Naive thymus-derived CD8-positive, alpha-beta T cell (primary cell): ENCODE results near the gene TBX15. TPM values are rescaled to one million over a fixed set of nuclear protein-coding genes. Genes with fewer than 3 reads are reported as not detected.

Experiments
- ATAC-seq, 2 donors: fragments of 150-1000 bp; cut with Tn5 transposase in 1 of 2; sonication (Bioruptor Pico), chemical (Tn5 transposase) in 1 of 2; 1 replicate in 1 of 2; 2 replicates in 1 of 2; pipeline ENCODE4 v1.10.0; 2021; ENCODE audit warnings: mild to moderate bottlenecking in 2 of 2, moderate library complexity in 2 of 2
- POLR2A ChIA-PET: fragments of 350-600 bp; sonication (Branson Sonifier 250); formaldehyde crosslinking; loops from one replicate; lab custom pipeline; 2021; ENCODE audit warnings: antibody characterized with exemption; lab: Charles Lee
- DNase-seq, 10 donors: peaks; one replicate each; pipeline versions ENCODE4 v3.0.0 to v3.0.0-alpha.2; 2020 to 2022
- H3K27ac Mint-ChIP-seq, 10 donors: one replicate each; pipeline ENCODE4 v1.8.0; 2020 to 2022; ENCODE audit warnings: mild to moderate bottlenecking in 10 of 10, mixed read lengths in 10 of 10, moderate library complexity in 4 of 10, inconsistent platforms in 1 of 10
- H3K27me3 Mint-ChIP-seq, 5 donors: one replicate each; pipeline ENCODE4 v1.8.0; 2021 to 2022; ENCODE audit warnings: mixed read lengths in 5 of 5
- H3K36me3 Mint-ChIP-seq, 3 donors: one replicate each; pipeline ENCODE4 v1.8.0; 2020 to 2022; ENCODE audit warnings: mixed read lengths in 3 of 3, mild to moderate bottlenecking in 2 of 3, inconsistent platforms in 1 of 3
- H3K4me1 Mint-ChIP-seq, 4 donors: one replicate each; pipeline ENCODE4 v1.8.0; 2021 to 2022; ENCODE audit warnings: mixed read lengths in 4 of 4
- H3K4me3 Mint-ChIP-seq, 10 donors: one replicate each; pipeline ENCODE4 v1.8.0; 2020 to 2022; ENCODE audit warnings: mild to moderate bottlenecking in 10 of 10, mixed read lengths in 10 of 10, moderate library complexity in 6 of 10, inconsistent platforms in 1 of 10
- H3K9me3 Mint-ChIP-seq, 9 donors: one replicate each; pipeline ENCODE4 v1.8.0; 2020 to 2022; ENCODE audit warnings: mixed read lengths in 9 of 9, mild to moderate bottlenecking in 3 of 9, inconsistent platforms in 1 of 9, moderate library complexity in 1 of 9
- polyA plus RNA-seq, 3 donors: library from polyadenylated mRNA; unstranded; fragments of 300-500 nt; fragmentation: Illumina TruSeq; gene quantifications; one replicate each; pipeline ENCODE4 v1.2.3, GENCODE V29; 2021
- total RNA-seq, 8 experiments: library from RNA in 2 of 8; stranded (reverse) in 2 of 8; gene quantifications; one replicate each; pipeline ENCODE4 v1.2.3 and lab custom pipeline; 2021 to 2026

TBX15 gene
- total and polyA plus RNA-seq, 5 experiments from 2014 or later = not detected

DNA sequence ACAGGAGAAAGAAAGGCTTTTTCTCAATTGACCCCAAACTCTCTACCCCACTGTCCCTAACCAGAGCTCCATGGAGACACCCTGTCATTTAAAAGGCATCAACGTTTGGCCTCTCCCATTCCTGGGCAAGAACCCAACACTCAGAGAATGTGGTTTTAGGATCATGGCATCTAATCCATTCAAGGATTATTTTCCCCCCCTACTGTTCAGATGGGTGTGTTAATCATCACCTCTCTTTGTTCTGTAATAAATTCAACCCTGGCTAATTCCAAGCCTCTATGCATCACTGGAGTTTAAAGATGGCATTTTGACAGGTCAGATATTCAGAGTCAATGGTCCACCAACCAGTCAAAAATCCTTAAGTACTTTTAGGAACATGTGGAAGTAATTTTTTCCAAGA, 42.7 kb downstream of the TBX15 start:
- no peak overlapping the region for H3K4me3 Mint-ChIP-seq
- POLR2A ChIA-PET = no interaction called here
- H3K4me1 Mint-ChIP-seq = no peaks in the 10 kb centered on the region
- ATAC-seq (no peak), DNase-seq (no peak)
- no peak overlapping the region for H3K27ac Mint-ChIP-seq
- H3K27me3 Mint-ChIP-seq = peaks cover 0 to 7% (median 2%) of the 10 kb centered on the region in 5 donors
- peaks cover 0 to 17% (median 2%) of the 10 kb centered on the region in 9 donors for H3K9me3 Mint-ChIP-seq
- H3K36me3 Mint-ChIP-seq = no peaks in the 10 kb centered on the region

DNA sequence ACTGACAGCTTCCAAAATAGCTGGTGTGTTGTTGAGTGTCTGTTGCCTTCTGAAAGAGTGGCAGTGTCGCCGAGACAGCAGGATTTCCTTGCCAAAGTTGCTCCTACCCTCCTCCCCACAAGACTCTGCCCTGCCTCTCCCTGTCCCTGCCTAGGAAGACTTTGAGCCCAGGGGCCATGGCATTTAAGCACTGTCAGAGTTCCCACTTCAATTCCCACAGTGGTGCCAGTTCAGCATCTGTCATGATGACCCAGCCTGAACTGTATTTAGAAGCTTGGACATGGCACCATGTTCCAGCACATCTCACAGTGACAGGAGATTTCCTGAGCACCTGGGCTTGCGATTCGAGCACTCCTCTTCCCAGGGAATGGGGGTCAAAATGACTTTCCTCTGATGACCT, 43.6 kb downstream of the TBX15 start:
- H3K4me1 Mint-ChIP-seq = no peaks in the 10 kb centered on the region
- no peak overlapping the region for H3K4me3 Mint-ChIP-seq
- H3K27ac Mint-ChIP-seq = no peak overlapping the region
- ATAC-seq = no peak
- no peak for DNase-seq
- H3K36me3 Mint-ChIP-seq = no peaks in the 10 kb centered on the region
- peaks cover 0 to 17% (median 2%) of the 10 kb centered on the region in 9 donors for H3K9me3 Mint-ChIP-seq
- POLR2A ChIA-PET = no interaction called here
- peaks cover 0 to 7% (median 2%) of the 10 kb centered on the region in 5 donors for H3K27me3 Mint-ChIP-seq

DNA sequence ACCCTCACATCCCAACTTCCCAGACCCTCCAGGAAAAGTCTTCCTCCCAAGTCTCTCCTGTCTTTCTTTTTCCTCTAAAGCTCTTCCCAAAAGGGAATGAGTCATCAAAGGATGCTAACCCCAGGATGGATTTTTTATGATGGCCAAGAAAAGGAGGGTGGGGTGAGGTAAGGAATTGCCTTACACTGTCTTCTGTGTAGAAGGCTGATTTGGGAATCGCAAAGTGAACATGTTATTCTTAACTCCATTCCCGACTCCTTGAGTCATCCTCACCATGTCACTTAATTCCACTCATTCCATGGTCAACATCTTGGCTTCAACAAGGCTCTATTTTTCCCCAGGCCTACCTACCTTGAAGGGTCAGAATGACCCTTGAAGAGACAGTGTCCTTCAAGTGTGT, 44.0 kb downstream of the TBX15 start:
- no peak for ATAC-seq
- H3K4me3 Mint-ChIP-seq = no peak overlapping the region
- no peak for DNase-seq
- H3K9me3 Mint-ChIP-seq = peaks cover 0 to 17% (median 2%) of the 10 kb centered on the region in 9 donors
- H3K36me3 Mint-ChIP-seq = no peaks in the 10 kb centered on the region
- H3K4me1 Mint-ChIP-seq = no peaks in the 10 kb centered on the region
- H3K27me3 Mint-ChIP-seq = peaks cover 0 to 7% (median 2%) of the 10 kb centered on the region in 5 donors
- POLR2A ChIA-PET = no interaction called here
- H3K27ac Mint-ChIP-seq = no peak overlapping the region

DNA sequence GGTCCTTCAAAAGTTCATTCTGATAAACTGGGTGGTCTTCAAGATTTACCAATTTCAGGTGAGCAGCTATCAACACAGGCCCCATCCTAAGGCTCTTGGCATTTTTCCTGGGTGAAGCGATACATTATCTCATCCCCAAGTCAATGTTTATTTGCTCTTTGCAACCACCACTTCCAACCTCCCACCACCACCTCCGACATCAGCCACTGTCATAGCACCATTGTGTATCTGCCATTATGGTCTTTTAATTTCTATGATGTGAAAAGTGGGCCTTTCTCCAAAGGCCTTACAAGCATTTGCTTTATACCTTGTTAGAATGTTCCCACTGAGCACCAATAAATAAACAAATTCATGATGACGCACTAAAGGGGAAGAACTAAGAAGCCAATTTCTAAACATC, 47.2 kb downstream of the TBX15 start:
- no peaks in the 10 kb centered on the region for H3K36me3 Mint-ChIP-seq
- H3K27me3 Mint-ChIP-seq = no peaks in the 10 kb centered on the region
- no peaks in the 10 kb centered on the region for H3K4me1 Mint-ChIP-seq
- POLR2A ChIA-PET = no interaction called here
- DNase-seq (no peak), ATAC-seq (no peak)
- H3K4me3 Mint-ChIP-seq = no peak overlapping the region
- no peak overlapping the region for H3K27ac Mint-ChIP-seq
- peaks cover 0 to 5% (median 0%) of the 10 kb centered on the region in 9 donors for H3K9me3 Mint-ChIP-seq

DNA sequence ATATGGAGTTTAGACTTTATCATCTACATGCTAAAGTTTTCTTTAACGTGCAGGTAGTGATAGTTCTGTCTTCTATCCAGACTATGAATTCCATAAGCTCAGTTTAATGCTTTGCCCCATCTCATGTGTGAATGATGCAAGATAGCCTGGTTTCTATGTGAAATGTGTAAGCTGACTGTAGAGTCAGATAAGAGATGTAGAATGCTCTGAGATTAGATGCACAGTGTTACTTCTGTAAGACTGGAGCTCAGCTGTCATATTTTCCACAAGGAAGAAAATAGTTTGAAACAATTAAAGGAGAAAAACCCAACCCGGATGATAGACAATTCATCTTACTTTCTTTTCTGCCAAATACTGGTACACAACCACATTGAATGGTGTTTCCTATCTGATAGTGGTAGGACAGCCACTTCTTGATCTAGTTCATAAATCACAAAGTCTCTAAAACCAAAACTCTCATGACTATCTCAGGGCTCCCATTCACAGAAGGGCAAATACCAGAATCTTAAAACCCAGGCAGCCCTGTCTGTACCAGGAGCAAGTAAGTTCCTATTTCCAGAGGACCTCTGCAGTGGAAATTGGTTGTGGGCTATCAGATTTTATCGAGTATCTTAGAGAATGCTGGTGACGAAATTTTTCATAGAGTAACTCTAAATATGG, 50.6 kb downstream of the TBX15 start:
- no peaks in the 10 kb centered on the region for H3K4me1 Mint-ChIP-seq
- no peak for ATAC-seq
- POLR2A ChIA-PET = no interaction called here
- peaks cover 0 to 7% (median 0%) of the 10 kb centered on the region in 9 donors for H3K9me3 Mint-ChIP-seq
- H3K27ac Mint-ChIP-seq = no peak overlapping the region
- no peak for DNase-seq
- no peak overlapping the region for H3K4me3 Mint-ChIP-seq
- H3K36me3 Mint-ChIP-seq = no peaks in the 10 kb centered on the region
- H3K27me3 Mint-ChIP-seq = peaks cover 0 to 4% (median 0%) of the 10 kb centered on the region in 5 donors

DNA sequence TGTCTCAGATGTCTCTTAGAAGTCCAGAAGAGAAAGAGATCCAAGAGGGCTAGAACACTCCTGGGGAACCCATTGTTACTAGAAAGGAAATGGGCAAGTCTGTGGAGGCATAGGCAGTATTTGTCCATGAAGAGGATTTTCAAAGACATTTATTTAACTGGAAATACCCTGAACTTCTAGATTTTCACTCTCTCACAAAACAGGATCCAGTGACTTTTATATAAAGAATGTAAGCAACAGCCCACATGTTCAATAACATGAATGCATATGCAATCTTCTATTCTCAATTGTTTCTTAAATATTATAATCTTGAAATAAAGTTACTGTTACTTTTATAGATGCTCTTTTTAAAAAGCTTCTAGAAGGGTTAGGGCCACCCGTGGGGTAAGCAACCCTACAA, 53.4 kb downstream of the TBX15 start:
- H3K4me1 Mint-ChIP-seq = no peaks in the 10 kb centered on the region
- H3K27me3 Mint-ChIP-seq = peaks cover 0 to 6% (median 0%) of the 10 kb centered on the region in 5 donors
- H3K27ac Mint-ChIP-seq = no peak overlapping the region
- H3K4me3 Mint-ChIP-seq = no peak overlapping the region
- H3K36me3 Mint-ChIP-seq = no peaks in the 10 kb centered on the region
- POLR2A ChIA-PET = no interaction called here
- peaks cover 0 to 8% (median 0%) of the 10 kb centered on the region in 9 donors for H3K9me3 Mint-ChIP-seq
- ATAC-seq = no peak
- no peak for DNase-seq

DNA sequence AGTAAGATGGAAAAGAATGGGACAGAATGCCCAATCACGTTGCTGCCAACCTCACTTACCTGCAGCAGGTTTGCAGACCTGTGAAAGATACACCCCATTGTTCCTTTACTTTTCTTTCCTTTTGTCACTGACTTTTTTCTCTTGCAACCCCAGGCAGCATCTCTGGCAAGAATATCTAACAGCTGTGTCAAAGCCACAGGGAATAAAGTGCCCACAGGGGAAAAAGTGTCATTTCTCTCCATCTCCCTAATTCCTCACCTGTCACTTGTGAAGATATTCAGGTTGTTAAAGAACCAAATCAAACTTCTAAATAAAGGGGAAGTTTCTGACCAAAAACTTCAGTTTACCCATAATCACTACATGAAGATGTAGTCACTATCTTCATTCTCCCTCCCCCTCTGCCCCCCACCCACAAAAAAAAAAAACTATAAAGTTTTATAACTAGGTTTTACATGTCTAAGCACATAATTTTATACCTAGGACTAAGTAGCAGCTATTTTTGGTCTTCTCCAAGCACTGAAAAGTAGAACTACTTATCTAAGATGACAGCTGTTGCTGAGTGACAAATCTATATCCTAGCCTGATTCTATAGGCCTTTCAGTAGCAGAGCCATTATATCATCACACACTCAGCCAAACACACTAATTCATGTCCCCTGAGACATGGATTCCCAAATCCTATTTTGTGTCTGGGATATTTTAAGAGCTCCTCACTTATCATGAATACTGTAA, 54.9 kb downstream of the TBX15 start:
- Mint-ChIP-seq H3K4me1 (no peaks in the 10 kb centered on the region), H3K36me3 (no peaks in the 10 kb centered on the region), H3K4me3 (no peak overlapping the region), H3K27me3 (peaks cover 0 to 12% (median 2%) of the 10 kb centered on the region in 5 donors), H3K27ac (no peak overlapping the region), H3K9me3 (peaks cover 0 to 13% (median 2%) of the 10 kb centered on the region in 9 donors)
- ATAC-seq (no peak), DNase-seq (no peak)
- POLR2A ChIA-PET = no interaction called here

DNA sequence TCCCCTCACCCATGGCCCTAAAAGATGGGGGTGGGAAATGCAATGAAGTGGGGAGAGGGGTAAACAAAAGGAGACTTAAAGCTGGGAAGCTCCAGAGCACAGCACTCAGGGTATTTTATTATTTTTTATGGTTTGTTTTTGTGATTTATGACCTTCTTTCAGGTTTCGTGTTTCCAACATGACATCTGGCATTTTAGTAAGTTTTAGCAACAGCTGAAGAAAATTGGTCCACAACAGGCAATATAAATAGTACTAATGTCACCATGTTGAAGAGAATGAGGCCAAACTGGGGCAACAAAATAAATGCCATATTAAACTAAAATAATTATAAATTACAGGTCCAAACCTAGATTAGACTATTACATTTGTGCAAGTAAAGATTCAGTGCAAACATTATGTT, 56.3 kb downstream of the TBX15 start:
- no peak for DNase-seq
- Mint-ChIP-seq H3K9me3 (peaks cover 0 to 14% (median 4%) of the 10 kb centered on the region in 9 donors), H3K4me1 (no peaks in the 10 kb centered on the region), H3K36me3 (no peaks in the 10 kb centered on the region), H3K27ac (no peak overlapping the region), H3K4me3 (no peak overlapping the region), H3K27me3 (peaks cover 0 to 13% (median 2%) of the 10 kb centered on the region in 5 donors)
- ATAC-seq = no peak
- POLR2A ChIA-PET = no interaction called here

DNA sequence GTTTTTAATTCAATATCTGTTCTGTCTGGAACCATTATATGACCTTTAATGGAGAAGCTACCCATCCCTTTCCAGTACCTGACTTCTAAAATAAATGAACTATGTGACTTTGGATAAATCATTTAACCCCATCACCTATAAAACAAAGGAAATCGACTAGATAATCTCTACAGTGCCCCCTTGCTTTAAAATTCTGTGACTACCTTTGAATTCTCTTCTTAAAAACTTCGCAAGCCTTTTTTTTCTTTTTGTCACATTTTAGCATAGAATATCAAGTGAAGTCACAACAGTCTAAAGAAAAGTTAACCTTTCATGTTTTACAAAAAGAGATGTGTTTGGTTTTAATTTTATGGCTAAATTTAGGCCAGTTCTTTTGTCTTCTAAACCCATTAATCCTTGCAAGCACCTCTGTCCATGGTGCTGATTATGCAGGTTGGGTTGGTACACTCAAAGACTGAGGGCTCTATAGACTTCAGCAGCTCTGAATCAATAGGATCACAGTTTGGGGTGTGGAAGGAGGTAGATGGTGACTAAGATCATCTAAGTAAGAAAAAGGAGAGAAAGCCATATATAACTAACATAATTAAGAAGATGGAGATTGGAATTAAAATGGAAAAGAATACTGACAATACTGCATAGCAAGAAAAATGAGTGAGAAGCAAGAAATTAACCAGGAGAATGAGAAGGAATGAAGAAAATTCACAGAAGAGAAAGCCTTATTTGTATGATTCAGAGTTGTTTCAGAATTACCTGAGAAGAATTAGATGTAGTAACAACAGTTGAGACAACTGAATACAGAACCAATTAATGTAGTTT, 59.2 kb downstream of the TBX15 start:
- Mint-ChIP-seq H3K27ac (no peak overlapping the region), H3K4me3 (no peak overlapping the region), H3K4me1 (no peaks in the 10 kb centered on the region), H3K36me3 (no peaks in the 10 kb centered on the region), H3K27me3 (peaks cover 0 to 9% (median 6%) of the 10 kb centered on the region in 5 donors), H3K9me3 (peaks cover 0 to 36% (median 4%) of the 10 kb centered on the region in 9 donors)
- DNase-seq = no peak
- no peak for ATAC-seq
- POLR2A ChIA-PET = no interaction called here

DNA sequence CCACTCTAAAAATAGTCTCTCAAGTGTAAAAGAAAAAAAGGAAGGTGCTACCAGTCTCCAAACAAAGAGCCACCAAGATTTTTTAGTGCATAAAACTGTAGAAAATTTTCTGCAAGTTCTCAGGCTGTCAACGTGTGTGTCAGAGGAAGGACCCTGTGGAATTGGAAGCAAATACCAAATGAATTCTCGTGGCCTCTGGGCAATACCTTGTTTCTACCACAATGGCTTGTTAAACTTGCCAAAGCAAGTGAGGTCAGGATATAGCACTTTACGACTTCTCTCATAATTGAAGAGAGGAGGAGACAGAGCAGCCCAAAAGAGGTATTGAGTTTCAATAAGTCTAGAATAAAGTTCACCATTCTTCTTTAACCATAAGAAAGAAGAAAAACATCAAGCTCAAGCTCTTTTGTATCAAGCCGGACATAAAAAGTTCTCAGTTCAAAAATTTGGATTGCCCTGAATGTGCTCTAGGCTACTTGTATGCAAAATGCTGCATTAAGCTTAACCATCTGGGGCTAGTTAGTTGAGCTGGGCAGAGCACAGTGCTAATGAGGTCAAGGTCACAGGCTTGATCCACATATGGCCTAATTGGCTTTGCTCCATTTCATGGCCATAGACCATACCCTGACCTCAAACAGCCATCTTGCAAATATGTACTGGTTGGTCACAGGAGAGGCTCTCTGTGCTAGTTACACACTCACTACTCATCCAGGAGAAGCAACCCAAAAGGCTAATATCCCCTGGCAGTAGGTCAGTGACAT, 60.5 kb downstream of the TBX15 start:
- Mint-ChIP-seq H3K9me3 (peaks cover 0 to 36% (median 4%) of the 10 kb centered on the region in 9 donors), H3K4me3 (no peak overlapping the region), H3K36me3 (no peaks in the 10 kb centered on the region), H3K4me1 (no peaks in the 10 kb centered on the region), H3K27ac (no peak overlapping the region), H3K27me3 (peaks cover 0 to 9% (median 6%) of the 10 kb centered on the region in 5 donors)
- ATAC-seq (no peak), DNase-seq (no peak)
- POLR2A ChIA-PET = no interaction called here

DNA sequence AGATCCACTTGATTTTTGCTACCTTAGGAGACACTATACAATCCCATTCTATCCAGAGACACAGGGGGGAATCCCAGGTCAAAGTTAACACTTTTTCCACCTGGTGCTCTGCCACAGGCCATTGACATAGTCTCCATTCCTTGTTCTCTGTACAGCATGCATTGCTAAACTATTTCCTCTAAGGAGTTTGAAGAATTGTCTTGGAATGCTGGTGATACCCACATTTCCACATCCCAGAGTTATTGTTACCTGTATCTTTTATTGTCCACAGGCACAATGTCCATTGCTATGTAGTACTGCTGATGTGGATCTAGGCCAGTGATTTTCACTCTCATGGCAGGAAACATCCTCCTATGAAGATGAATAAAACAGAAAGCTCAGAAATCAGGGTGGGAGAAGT, 61.9 kb downstream of the TBX15 start:
- Mint-ChIP-seq H3K9me3 (peaks cover 0 to 36% (median 4%) of the 10 kb centered on the region in 9 donors), H3K27ac (no peak overlapping the region), H3K27me3 (peaks cover 0 to 8% (median 6%) of the 10 kb centered on the region in 5 donors), H3K36me3 (no peaks in the 10 kb centered on the region), H3K4me1 (no peaks in the 10 kb centered on the region), H3K4me3 (no peak overlapping the region)
- POLR2A ChIA-PET = no interaction called here
- DNase-seq = no peak
- no peak for ATAC-seq

DNA sequence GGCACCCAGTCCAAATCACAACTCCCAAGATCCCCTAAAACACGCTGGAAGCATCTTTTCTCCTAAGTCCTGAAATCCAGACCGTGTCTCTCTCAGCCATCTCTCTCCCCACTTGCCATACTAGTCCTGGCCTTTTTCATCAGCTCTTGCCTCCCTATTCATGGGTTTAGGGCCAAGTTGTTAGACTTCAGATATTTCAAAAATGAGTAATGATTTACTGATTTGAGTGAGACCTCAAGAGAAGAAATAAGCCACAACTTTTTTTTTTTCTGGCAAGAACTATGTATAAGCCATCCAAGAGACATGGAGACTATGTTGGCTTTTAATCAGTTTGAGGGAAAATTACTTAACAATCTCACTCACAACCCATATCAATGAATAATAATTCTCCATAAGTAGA, 62.5 kb downstream of the TBX15 start:
- Mint-ChIP-seq H3K27me3 (peaks cover 0 to 8% (median 6%) of the 10 kb centered on the region in 5 donors), H3K36me3 (no peaks in the 10 kb centered on the region), H3K9me3 (peaks cover 0 to 36% (median 4%) of the 10 kb centered on the region in 9 donors), H3K4me1 (no peaks in the 10 kb centered on the region), H3K4me3 (no peak overlapping the region), H3K27ac (no peak overlapping the region)
- POLR2A ChIA-PET = no interaction called here
- ATAC-seq = no peak
- DNase-seq = no peak
